DLD1 (cell line): ENCODE results near the gene CBFA2T3.
"Not testable (repeated sequence)": the region's sequence is repeated elsewhere in the genome, so short reads cannot be mapped to it uniquely, and the experiment has no call there.

ENCODE experiments used
- in situ Hi-C: cut with HindIII; loops from 2 replicates; pipeline ENCODE4 v1.10.0; 2017; ENCODE audit warnings: low sequenced_read_pairs

The CBFA2T3 gene

DNA sequence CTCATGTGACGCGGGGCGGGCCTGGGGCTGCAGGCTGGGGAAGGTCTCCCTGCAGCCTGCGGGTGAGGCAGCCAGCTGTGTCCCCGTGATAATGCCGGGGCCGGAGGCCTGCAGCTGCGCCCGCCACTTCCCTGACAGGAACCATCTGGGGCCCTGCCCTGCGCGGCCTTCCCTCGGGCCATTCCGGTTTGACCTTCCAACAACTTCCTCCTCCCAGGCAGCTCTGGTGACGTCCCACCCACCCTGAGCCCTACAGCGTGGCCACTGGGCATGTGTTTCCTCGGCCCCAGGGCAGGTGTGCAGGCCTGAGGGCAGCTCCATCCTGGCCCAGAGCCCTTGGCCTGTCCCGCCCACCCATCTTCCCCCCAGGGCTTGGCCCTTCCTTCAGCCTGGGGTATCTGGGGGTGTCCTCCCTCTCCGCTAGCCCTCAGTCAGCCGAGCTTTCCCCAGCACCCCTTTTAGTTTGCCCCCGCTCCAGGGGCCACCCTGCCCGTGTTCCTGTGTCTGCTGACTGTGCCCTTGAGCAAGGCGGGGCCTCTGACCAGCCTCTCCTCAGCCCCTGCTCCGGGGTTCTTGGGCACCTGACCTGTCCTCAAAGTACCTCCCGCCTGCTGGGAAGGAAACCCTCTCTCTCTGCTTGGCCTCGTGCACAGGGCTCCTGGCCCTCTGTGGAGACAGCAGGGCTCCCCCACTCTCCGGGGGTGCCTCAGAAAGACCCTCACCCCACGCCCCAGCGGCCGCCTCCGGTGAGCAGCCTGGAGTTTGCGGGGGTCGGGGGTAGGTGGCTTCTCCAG, at the start of gene CBFA2T3:
Gene CBFA2T3, minus strand, starts transcription at position 190 of the 794 bp plus-strand sequence. CDS start 400 bp downstream, outside the sequence.
- in situ Hi-C loops, result no loop called here

DNA sequence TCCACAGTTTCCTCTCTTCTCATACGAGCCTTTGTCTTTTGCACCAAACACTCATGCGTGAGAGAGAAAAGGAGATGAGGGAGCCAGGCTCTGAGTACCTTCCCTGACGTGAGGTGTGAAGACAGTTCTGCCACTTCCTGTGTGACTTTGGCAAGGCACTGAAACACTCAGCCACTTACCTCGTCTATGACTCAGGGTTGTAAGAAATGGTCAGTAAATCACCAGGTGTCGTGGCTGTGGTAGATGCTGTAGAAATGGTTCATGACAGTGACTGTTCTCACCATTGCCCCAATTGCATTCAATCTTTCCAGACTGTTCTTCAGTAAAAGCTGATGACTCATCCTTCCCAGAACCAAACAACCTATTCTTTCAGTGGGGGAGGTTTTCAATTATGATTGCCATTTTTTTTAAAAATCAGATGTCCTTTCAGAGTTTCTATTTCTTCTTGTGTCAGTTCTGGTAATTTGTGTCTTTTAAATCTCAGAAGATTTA, 49.2 kb upstream of the CBFA2T3 start:
- in situ Hi-C loops, result no loop called here

DNA sequence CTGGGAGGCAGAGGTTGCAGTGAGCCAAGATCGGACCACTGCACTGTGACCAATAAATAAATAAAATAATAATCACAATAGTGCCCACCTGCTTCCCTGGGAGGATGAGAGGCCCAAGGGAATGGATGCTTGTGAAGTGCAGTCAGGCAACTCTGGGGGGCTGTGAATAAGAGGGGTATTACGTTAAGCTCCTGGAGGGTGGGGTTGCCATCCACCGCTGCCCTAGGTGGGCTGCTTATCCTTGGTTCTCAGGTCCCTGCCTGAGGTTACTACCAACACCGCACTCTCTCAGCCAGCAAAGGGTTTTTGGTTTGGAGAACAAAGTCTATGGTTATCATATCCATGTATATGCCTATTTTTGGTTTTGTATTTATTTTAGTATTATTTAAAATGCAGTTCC, 48.6 kb upstream of the CBFA2T3 start:
- in situ Hi-C loops, result no loop called here

DNA sequence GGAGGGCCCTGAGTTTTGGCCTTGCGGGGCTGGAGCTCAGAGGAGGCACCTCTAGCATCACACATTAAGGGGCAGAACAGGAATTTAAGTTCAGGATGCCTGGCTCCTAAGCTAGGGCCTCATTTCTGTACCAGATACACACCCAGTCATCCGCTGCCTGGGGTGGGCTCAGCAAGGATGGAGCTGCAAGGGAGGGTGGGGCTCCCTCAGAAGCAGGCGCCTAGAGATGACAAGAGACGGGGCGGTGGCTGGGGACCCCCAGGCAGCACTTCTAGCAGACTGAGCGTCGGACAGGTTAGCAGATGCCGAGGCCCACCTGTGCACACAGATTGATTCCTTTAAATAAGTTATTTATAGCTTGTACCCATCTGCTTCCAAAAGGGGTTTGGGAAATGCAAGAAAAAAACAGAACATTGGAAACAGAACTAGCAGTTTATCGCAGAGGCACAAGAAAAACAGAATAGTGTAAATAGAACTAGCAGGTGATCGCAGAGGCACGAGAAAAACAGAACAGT, 47.6 kb upstream of the CBFA2T3 start:
- in situ Hi-C loops, result no loop called here

GRCh38 chr16:89023621-89024511, 46.9 kb upstream of the CBFA2T3 start:
- in situ Hi-C loops, result no loop called here

DNA sequence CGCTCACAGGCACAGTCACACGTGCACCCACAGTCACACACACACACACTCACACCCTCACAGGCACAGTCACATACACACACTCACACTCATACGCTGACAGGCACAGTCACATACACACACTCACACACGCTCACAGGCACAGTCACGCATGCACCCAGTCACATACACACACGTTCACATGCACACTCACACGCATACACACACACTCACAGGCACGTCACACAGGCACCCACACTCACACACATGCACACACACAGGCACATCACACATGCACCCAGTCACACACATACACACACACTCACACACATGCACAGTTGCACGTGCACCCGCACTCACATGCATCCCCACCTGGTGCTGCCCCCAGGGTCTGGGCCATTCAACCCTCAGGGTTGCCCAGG, 46.1 kb upstream of the CBFA2T3 start:
- in situ Hi-C loops, result no loop called here

- in situ Hi-C loops, result no loop called here
Measured at GRCh38 chr16:89022051-89022836, 45.2 kb upstream of the CBFA2T3 start.

- in situ Hi-C loops, result no loop called here
Measured at GRCh38 chr16:89020925-89021595, 44.1 kb upstream of the CBFA2T3 start.

- in situ Hi-C loops, result no loop called here
Measured at GRCh38 chr16:89020068-89020924, 43.3 kb upstream of the CBFA2T3 start.

- in situ Hi-C loops, result no loop called here
Measured at GRCh38 chr16:89019511-89019910, 42.5 kb upstream of the CBFA2T3 start.

DNA sequence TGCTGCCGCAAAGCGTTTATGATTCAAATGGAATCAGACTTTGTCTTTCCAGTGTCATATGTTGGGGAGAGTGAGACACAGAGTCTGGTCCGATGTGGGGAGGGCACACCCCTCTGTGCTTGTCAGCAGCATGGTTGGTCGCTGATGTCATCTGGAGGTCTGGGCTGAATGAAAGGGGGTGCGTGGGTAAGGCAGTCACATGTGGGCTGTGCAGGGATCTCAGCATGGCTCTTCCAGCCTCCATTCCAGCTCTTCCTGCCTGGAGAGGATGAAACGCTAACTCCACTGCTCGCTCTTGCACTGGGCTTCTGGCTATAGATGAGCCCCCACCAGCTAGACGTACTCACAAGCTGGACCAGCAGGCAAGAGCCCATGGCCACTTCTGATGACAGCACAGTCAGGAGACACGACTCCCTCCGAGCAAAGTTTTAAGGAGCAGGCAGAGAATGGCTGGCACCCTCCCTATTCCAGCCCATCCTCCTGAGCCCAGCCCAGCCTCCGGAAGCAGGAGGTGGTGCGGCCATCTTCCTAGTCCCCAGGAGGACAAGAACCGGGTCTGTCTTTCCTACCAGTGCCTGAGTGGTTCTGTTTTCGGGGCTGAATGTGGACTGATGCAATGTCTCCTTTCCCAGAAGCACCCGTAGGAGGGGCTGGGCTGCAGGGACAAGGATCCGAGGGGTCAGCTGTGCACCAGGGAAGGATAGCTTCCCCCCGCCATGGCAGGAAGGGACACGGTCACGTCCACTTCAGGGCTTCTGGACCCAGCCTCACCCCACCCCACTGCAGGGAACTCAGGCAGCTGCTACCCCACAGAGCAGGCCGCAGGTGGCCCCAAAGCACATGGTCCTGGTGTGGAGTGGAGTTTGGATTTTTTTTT, 41.5 kb upstream of the CBFA2T3 start:
- in situ Hi-C loops, result no loop called here

- in situ Hi-C loops, result no loop called here
Measured at GRCh38 chr16:89017543-89018281, 40.7 kb upstream of the CBFA2T3 start.

- in situ Hi-C loops, result not testable (repeated sequence)
Measured at GRCh38 chr16:89016561-89016960, 39.6 kb upstream of the CBFA2T3 start.

- in situ Hi-C loops, result no loop called here
Measured at GRCh38 chr16:89015271-89015859, 38.4 kb upstream of the CBFA2T3 start.

DNA sequence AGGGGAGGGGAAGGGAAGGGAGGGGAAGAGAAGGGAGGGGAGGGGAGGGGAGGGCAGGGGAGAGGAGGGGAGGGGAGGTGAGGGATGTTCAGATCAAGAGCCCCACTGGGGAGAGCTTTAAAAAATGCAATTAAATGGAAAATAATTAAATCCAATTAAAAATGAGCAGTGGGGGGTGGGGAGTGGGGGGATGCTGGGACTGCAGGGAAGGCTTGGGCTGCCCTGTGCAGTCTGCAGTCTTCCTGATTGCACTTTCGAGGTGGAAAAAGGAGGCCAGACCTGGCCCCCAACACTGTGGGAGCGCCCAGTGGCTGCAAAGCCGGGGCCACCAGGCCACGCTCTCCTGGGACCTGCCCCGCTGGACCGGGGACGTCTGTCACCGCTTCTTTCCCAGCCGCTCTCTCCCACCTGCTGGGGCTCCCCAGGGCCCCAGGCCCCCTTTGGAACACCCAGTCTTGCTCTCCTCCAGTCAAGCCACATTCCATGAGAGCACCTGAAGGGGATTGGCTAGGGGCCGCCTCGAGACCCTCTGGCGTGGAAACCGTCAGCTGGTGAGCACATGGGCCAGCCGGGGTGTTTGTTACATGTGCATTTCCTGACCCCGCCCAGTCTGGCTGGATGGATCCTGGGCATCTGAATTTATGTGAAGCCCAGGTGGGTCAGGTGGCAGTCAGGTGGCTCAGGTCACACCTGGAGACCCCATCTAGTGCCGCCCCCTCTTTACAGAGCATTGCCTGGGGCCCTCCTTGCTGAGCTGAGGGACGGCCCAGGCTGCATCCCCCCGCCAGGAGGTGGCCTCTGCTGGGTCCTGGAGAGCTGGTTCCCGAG, 37.6 kb upstream of the CBFA2T3 start:
- in situ Hi-C loops, result no loop called here

GRCh38 chr16:89013692-89014402, 36.8 kb upstream of the CBFA2T3 start:
- in situ Hi-C loops, result no loop called here
